ENCODE data around the gene EEF1A2.

The EEF1A2 gene

DNA sequence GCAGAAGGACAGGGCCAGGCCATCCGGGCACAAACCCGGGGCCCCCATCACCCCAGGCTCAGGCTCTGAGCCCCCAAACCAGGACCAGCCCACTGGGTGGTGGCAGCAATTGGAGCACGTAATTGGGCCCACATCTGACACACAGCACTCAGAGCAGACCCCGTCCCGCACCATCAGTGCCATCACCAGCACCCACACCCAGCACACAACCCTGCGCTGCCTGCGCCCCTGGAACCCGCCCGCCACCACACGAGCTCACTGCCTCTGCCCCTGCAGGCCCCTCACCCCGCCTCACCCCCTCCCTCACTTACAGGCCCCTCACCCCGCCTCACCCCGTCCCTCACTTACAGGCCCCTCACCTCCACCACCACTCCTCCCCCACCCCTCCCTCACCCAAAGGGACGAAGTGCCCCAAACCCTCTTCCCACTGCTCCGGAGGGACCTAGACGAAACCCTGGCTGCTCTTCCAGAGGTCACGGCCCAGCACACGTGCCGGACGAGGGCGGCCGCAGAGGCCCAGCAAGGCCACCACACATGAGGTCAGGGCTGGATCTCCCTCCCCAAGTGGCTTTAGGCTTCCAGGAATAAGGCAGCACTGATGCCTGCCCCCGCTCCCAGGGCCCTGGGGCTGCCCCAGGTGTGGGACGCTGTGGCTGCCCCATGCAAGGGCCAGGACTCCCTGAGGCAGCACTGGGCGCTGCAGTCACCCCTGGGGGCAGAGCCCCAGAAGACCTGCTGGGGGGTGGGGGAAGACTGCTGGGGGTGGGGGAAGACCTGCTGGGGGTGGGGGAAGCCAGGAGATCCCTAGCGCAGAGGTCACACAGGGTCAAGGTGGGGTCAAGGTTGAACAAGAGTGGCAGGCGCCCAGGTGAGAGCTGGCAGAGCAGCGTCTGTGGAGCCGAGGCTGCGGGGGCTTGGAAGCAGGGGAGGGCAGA lies 48.8 kb downstream of the EEF1A2 start:
- DNase-seq (ENCODE audit: low read depth) = no peak

DNA sequence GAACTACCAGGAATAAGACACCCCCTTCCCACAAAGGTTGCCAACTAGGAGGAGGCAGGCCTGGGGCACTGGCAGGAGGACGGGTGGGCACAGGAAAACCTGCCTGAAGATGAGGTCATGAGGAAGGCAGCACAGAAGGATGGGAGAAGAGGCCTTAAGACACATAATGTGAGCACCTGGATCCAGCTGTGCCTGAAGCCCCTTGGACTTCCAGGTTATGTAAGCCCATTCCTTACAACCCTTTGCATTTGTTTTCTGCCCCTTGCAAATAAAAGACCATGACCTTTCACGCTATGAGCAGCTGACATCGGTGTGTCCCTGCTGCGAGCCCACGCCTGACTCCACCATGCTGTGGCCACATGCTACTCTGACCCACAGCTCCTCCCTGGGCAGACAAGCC lies 49.9 kb downstream of the EEF1A2 start:
- no peak for DNase-seq (ENCODE audit: low read depth)

- DNase-seq (ENCODE audit: low read depth) = no peak
These were observed 50.9 kb downstream of the EEF1A2 start for GRCh38 chr20:63448031-63448430.

GRCh38 chr20:63447320-63447719 lies 51.6 kb downstream of the EEF1A2 start:
- DNase-seq (ENCODE audit: low read depth) = no peak

DNA sequence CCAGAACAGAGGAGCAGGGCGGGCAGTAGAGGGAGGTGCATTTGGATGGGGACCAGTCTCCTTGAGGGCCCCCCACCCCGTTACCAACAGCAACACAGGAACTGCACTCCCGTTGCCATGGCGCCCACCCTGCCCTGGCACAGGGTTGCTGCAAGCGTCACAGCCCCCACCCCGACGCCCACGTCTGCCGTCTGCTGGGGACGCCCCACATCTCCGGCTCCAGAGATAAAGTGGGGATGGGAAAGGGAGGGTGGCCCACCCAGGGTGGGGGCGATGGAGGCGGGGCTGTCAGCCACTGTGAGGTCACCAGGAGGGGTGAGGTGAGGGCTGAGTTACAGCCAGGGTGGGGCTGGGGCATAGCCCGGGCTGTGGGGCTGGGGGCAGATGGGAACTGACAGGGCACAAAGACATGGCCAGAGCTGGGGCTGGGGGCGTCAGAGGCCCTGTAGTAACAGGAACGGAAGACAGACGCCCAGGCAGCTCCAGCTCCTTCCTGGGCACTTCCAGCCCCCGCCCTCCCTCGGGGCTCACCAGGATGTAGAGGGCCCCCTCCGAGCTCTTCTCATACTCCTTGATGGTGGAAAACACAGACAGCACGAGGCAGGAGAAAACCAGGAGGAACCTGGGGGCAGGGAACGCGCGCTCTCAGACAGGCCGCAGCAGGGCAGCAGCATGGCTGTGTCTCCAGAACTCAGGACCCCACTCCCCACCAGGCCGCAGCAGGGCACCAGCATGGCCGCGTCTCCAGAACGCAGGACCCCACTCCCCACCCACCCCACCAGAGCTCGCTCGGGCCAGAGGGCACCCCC lies 52.5 kb downstream of the EEF1A2 start:
- no peak for DNase-seq (ENCODE audit: low read depth)

- no peak for DNase-seq (ENCODE audit: low read depth)
These were observed 53.7 kb downstream of the EEF1A2 start for GRCh38 chr20:63445075-63445734.

DNA sequence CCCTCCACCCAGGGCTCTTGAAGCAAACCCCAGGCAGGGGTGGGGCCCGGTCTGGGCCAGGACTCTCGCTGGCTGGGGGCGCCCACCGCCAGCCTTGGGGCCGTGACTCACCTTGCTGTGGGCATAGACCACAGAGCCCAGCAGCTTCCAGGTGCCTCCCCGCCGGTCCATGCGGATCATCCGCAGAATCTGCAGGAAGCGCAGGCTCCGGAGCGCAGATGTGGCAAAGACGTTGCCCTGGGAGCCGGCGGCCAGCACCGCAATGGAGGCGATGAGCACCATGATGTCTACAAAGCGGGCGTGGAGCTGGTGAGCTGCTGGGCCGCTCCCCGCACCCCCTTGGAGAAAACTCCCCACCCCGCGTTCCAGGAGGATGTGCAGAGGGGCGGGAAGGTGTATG lies 54.3 kb downstream of the EEF1A2 start:
- DNase-seq (ENCODE audit: low read depth) = no peak

GRCh38 chr20:63443606-63444395 lies 55.1 kb downstream of the EEF1A2 start:
- DNase-seq (ENCODE audit: low read depth) = no peak

- no peak for DNase-seq (ENCODE audit: low read depth)
These were observed 56.8 kb downstream of the EEF1A2 start for GRCh38 chr20:63442100-63442493.

- DNase-seq (ENCODE audit: low read depth) = no peak
These were observed 57.5 kb downstream of the EEF1A2 start for GRCh38 chr20:63441136-63442099.

DNA sequence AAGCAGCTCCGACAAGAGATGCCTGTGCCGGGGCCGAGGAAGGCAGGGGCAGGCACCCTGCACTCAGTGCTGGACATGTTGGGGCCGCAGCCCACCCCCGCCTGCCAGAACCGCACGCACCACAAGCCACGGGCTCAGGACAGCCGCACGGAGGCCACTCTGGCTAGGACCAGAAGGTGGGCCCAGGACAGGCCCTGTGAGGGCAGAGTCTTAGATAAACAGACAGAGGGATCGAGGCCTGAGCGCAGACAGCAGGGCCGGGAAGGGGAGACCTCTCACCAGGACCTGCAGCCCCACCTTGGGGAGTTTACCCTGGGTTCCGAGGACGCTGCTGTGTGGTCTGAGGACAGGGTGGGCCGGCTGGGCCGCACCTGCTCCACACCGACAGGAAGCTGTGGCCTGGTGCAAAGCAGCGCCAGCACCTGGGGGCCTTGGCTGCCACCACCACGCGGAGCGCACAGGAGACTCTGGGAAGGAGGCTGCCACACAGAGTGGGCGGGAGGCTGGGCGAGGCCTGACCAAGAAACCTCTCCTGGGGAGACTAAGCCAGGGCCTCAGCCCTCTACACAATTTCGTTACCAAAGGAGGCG lies 58.4 kb downstream of the EEF1A2 start:
- DNase-seq (ENCODE audit: low read depth) = no peak

- no peak for DNase-seq (ENCODE audit: low read depth)
These were observed 59.0 kb downstream of the EEF1A2 start for GRCh38 chr20:63439866-63440265.

GRCh38 chr20:63438121-63438520 lies 60.8 kb downstream of the EEF1A2 start:
- no peak for DNase-seq (ENCODE audit: low read depth)
